Vagina (tissue), 2 donors: Measurements from ENCODE around the gene BRMS1.

Experiments
- CTCF ChIP-seq, 3 experiments: fragments of 450-650 bp in 2 of 3; fragments of 200-600 bp in 1 of 3; sonication (generic) in 1 of 3; IDR thresholded peaks; one replicate each; pipeline ENCODE4 v1.5.1; 2017 to 2019; ENCODE audit warnings: antibody characterized with exemption in 3 of 3, mild to moderate bottlenecking in 2 of 3, moderate library complexity in 2 of 3
- POLR2A ChIP-seq, 2 donors: fragments of 450-650 bp; IDR thresholded peaks; one replicate each; pipeline ENCODE4 v1.6.1; 2017; ENCODE audit warnings: antibody characterized with exemption in 2 of 2, mild to moderate bottlenecking in 2 of 2, moderate library complexity in 2 of 2
- POLR2AphosphoS5 ChIP-seq, 2 donors: sonication (generic); formaldehyde crosslinking; IDR thresholded peaks; one replicate each; pipeline ENCODE4 v1.9.0; 2017; ENCODE audit warnings: antibody characterized with exemption in 2 of 2, mild to moderate bottlenecking in 2 of 2, low read depth in 1 of 2; ENCODE audit not compliant: insufficient read depth in 1 of 2

GRCh38 chr11:66287889-66288670 lies 56.8 kb downstream of the BRMS1 start:
- no peak for TF ChIP-seq CTCF (IDR thresholded peaks at IDR 0.05)
- TF ChIP-seq POLR2A (IDR thresholded peaks at IDR 0.05), result no peak
- no peak for TF ChIP-seq POLR2AphosphoS5 (IDR thresholded peaks at IDR 0.05; ENCODE audit: insufficient read depth in 1 of 2, low read depth in 1 of 2)
